SH-SY5Y (cell line): ENCODE measurements around the gene APOBEC3H.

Source experiments
- GATA2 ChIP-seq: IDR thresholded peaks from 2 replicates; pipeline ENCODE4 v1.6.1; 2011; ENCODE audit warnings: mild to moderate bottlenecking, low read depth, low read length
- GATA3 ChIP-seq: IDR thresholded peaks from 2 replicates; pipeline ENCODE4 v1.6.1; 2011; ENCODE audit warnings: low read depth, mild to moderate bottlenecking, low read length, moderate library complexity

DNA sequence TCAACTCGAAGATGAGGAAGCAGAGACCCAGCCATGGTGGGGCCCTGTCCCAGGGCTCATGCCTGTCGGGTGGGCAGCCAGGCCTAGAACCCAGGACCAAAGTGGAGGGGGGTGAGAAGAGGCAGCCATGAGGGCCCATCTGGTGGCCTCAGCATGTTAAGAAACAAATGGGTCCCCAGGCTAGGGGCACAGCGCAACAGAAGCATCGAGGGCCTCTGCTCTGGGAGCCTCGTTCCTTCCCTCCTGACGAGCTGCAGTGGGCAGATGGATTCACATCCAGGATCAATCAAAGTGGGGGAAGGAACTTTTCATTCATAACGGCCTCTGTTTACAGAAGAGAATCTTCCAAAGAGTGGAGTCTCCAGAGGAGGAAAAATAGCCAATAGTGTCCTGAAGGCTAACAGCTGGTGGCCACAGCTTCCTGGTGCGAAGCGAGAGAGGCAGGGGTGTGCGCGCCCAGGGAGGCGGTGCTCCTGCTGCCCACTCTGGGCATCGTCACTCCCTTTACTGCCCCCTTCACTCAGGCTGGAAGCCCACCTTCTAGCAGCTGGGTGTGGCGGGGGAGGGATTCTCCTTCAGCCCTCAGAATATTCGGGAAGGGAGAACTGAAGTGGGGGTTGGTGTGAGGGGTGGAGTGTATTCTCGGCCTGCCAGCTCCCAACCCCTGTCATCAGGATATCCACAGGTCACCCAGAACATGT, 51.1 kb downstream of the APOBEC3H start:
- TF ChIP-seq GATA2 = no peak
- no peak for TF ChIP-seq GATA3
